ENCODE measurements around the gene TUBB6. TPM values are rescaled to one million over a fixed set of nuclear protein-coding genes. Genes with fewer than 3 reads are reported as not detected.
A peak's percentile ranks its signal among the peaks of the same experiment; 100 is the strongest.

The TUBB6 gene
- total and polyA plus RNA-seq, 2 of the 13 experiments (the other 11 are each of a cell fraction or from before 2014, with no cell fraction given) = 9.9 to 28.6 TPM

- TF ChIP-seq NONO (IDR thresholded peaks at IDR 0.05) (no peak), NONO (CRISPR knock-in tag; conservative IDR thresholded peaks at IDR 0.05) (no peak), KDM2A (CRISPR knock-in tag; IDR thresholded peaks at IDR 0.05; ENCODE audit: borderline replicate concordance, low read depth) (no peak), REL (CRISPR knock-in tag; conservative IDR thresholded peaks at IDR 0.05) (no peak), ZNF550 (CRISPR knock-in tag; IDR thresholded peaks at IDR 0.05; ENCODE audit: borderline replicate concordance) (no peak), FLYWCH1 (CRISPR knock-in tag; IDR thresholded peaks at IDR 0.05) (no peak), ELK4 (CRISPR knock-in tag; IDR thresholded peaks at IDR 0.05; ENCODE audit: borderline replicate concordance) (no peak), ZFP36 (IDR thresholded peaks at IDR 0.05; ENCODE audit: borderline replicate concordance, low read depth, low read length, partially characterized antibody) (no peak), TERF1 (CRISPR knock-in tag; IDR thresholded peaks at IDR 0.05) (no peak), ARNTL (CRISPR knock-in tag; IDR thresholded peaks at IDR 0.05) (no peak), ZNF577 (CRISPR knock-in tag; IDR thresholded peaks at IDR 0.05; ENCODE audit: borderline replicate concordance, low read depth) (no peak), MLLT10 (CRISPR knock-in tag; IDR thresholded peaks at IDR 0.05) (no peak), RXRA (CRISPR knock-in tag; IDR thresholded peaks at IDR 0.05) (no peak; the same call in 1 of the 2 replicates), LCORL (IDR thresholded peaks at IDR 0.05) (no peak), LCORL (CRISPR knock-in tag; IDR thresholded peaks at IDR 0.05) (no peak), ARNT (IDR thresholded peaks at IDR 0.05) (no peak), CREM (IDR thresholded peaks at IDR 0.05) (0 out of 2 replicates have a peak, but pooled peaks have one; percentile 38), CREM (CRISPR knock-in tag; IDR thresholded peaks at IDR 0.05) (no peak), FOXC1 (CRISPR knock-in tag; IDR thresholded peaks at IDR 0.05; ENCODE audit: borderline replicate concordance) (no peak), ZNF609 (CRISPR knock-in tag; IDR thresholded peaks at IDR 0.05; ENCODE audit: borderline replicate concordance) (peak; percentile 77; the same call in 1 of the 2 replicates), TBX3 (IDR thresholded peaks at IDR 0.05; ENCODE audit: borderline replicate concordance) (peak; percentile 83; the same call in 1 of the 2 replicates), ZNF7 (CRISPR knock-in tag; IDR thresholded peaks at IDR 0.05) (no peak)
- TF ChIP-seq, protein P1, sequence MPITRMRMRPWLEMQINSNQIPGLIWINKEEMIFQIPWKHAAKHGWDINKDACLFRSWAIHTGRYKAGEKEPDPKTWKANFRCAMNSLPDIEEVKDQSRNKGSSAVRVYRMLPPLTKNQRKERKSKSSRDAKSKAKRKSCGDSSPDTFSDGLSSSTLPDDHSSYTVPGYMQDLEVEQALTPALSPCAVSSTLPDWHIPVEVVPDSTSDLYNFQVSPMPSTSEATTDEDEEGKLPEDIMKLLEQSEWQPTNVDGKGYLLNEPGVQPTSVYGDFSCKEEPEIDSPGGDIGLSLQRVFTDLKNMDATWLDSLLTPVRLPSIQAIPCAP (CRISPR knock-in tag; IDR thresholded peaks at IDR 0.05; ENCODE audit: low read depth) = no peak
- TF ChIP-seq, protein P2, sequence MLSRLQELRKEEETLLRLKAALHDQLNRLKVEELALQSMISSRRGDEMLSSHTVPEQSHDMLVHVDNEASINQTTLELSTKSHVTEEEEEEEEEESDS (CRISPR knock-in tag; IDR thresholded peaks at IDR 0.05; ENCODE audit: borderline replicate concordance) = no peak
These were observed 28.8 kb downstream of the TUBB6 start (continued) for GRCh38 chr18:12336887-12337286.

All from HepG2 (cell line).